CD14-positive monocyte (primary cell): ENCODE data around the gene ACSM6. TPM values are rescaled to one million over a fixed set of nuclear protein-coding genes. Genes with fewer than 3 reads are reported as not detected.
A peak's percentile ranks its signal among the peaks of the same experiment; 100 is the strongest.

Source experiments
- DNase-seq, 3 donors: peaks; one replicate each; pipeline ENCODE4 v3.0.0-alpha.2; 2011 to 2022
- H2AFZ ChIP-seq: 2 replicates; pipeline ENCODE4 v1.6.0; 2012; ENCODE audit warnings: mild to moderate bottlenecking, low read depth, low read length, inconsistent platforms; ENCODE audit not compliant: insufficient read depth, poor library complexity, severe bottlenecking
- H3K27ac ChIP-seq, 2 donors: 1 replicate in 1 of 2; 2 replicates in 1 of 2; pipeline ENCODE4 v1.5.1; 2012 to 2013; ENCODE audit warnings: low read length in 2 of 2, control low read depth in 1 of 2, inconsistent platforms in 1 of 2, low read depth in 1 of 2, mild to moderate bottlenecking in 1 of 2
- H3K27me3 ChIP-seq, 2 donors: one replicate each; pipeline versions ENCODE4 v1.6.0 to v1.6.1; 2011 to 2013; ENCODE audit warnings: low read length in 2 of 2; ENCODE audit not compliant: control insufficient read depth in 2 of 2, insufficient read depth in 2 of 2
- H3K36me3 ChIP-seq, 2 donors: replicated peaks in 1 of 2; 1 replicate in 1 of 2; 2 replicates in 1 of 2; pipeline versions ENCODE4 v1.5.1 to v1.6.1; 2012 to 2013; ENCODE audit warnings: low read length in 2 of 2, control low read depth in 1 of 2, inconsistent platforms in 1 of 2, mild to moderate bottlenecking in 1 of 2; ENCODE audit not compliant: insufficient read depth in 2 of 2, control insufficient read depth in 1 of 2
- H3K4me1 ChIP-seq, 2 donors: 1 replicate in 1 of 2; 2 replicates in 1 of 2; pipeline versions ENCODE4 v1.5.1 to v1.6.1; 2012 to 2013; ENCODE audit warnings: low read length in 2 of 2, control low read depth in 1 of 2, inconsistent platforms in 1 of 2, mild to moderate bottlenecking in 1 of 2, moderate library complexity in 1 of 2; ENCODE audit not compliant: insufficient read depth in 2 of 2, control insufficient read depth in 1 of 2
- H3K4me2 ChIP-seq: replicated peaks from 2 replicates; pipeline ENCODE3; 2012; ENCODE audit warnings: low read length, moderate library complexity, mild to moderate bottlenecking; ENCODE audit not compliant: poor library complexity, severe bottlenecking; ENCODE audit errors: extremely low read depth
- H3K4me3 ChIP-seq, 3 experiments: fragments of 200-600 bp in 1 of 3; sonication (generic) in 1 of 3; replicated peaks in 1 of 3; 1 replicate in 2 of 3; 2 replicates in 1 of 3; pipeline ENCODE4 v1.5.1; 2011 to 2013; ENCODE audit warnings: low read length in 3 of 3, mild to moderate bottlenecking in 3 of 3, control low read depth in 2 of 3, low read depth in 2 of 3, inconsistent platforms in 1 of 3, moderate library complexity in 1 of 3
- H3K79me2 ChIP-seq: 2 replicates; pipeline ENCODE4 v1.6.0; 2012; ENCODE audit warnings: mild to moderate bottlenecking, control low read depth, inconsistent platforms, low read length, moderate library complexity; ENCODE audit not compliant: insufficient read depth
- H3K9ac ChIP-seq: 2 replicates; pipeline ENCODE4 v1.6.0; 2017; ENCODE audit warnings: low read length, mild to moderate bottlenecking; ENCODE audit not compliant: insufficient read depth, poor library complexity, severe bottlenecking
- H3K9me3 ChIP-seq, 2 donors: replicated peaks in 1 of 2; 1 replicate in 1 of 2; 2 replicates in 1 of 2; pipeline versions ENCODE4 v1.5.1 to v1.6.1; 2012 to 2013; ENCODE audit warnings: low read length in 2 of 2, control low read depth in 1 of 2; ENCODE audit not compliant: control insufficient read depth in 1 of 2, insufficient read depth in 1 of 2
- H4K20me1 ChIP-seq: 2 replicates; pipeline ENCODE4 v1.6.0; 2012; ENCODE audit warnings: mild to moderate bottlenecking, low read length, control low read depth, moderate library complexity; ENCODE audit not compliant: insufficient read depth
- H3K27ac Mint-ChIP-seq, 7 donors: one replicate each; pipeline ENCODE4 v1.8.0; 2020; ENCODE audit warnings: mild to moderate bottlenecking in 7 of 7, mixed read lengths in 7 of 7, moderate library complexity in 6 of 7, inconsistent platforms in 2 of 7
- H3K27me3 Mint-ChIP-seq, 3 donors: one replicate each; pipeline ENCODE4 v1.8.0; 2021 to 2022; ENCODE audit warnings: low read depth in 3 of 3, mild to moderate bottlenecking in 3 of 3, mixed read lengths in 3 of 3, moderate library complexity in 3 of 3, inconsistent platforms in 1 of 3
- H3K36me3 Mint-ChIP-seq, 2 donors: one replicate each; pipeline ENCODE4 v1.8.0; 2020; ENCODE audit warnings: mixed read lengths in 2 of 2, inconsistent platforms in 1 of 2, mild to moderate bottlenecking in 1 of 2
- H3K4me1 Mint-ChIP-seq: one replicate; pipeline ENCODE4 v1.8.0; 2020; ENCODE audit warnings: mild to moderate bottlenecking, mixed read lengths
- H3K4me3 Mint-ChIP-seq, 2 donors: one replicate each; pipeline ENCODE4 v1.8.0; 2020; ENCODE audit warnings: mild to moderate bottlenecking in 2 of 2, mixed read lengths in 2 of 2, moderate library complexity in 1 of 2
- H3K9me3 Mint-ChIP-seq, 7 donors: one replicate each; pipeline ENCODE4 v1.8.0; 2020 to 2022; ENCODE audit warnings: mixed read lengths in 7 of 7, mild to moderate bottlenecking in 6 of 7, moderate library complexity in 6 of 7, inconsistent platforms in 2 of 7
- WGBS: methylation state at CpG from one replicate; pipeline ENCODE4 v1.1.5; 2013; ENCODE audit warnings: missing lambda C conversion rate; ENCODE audit not compliant: insufficient coverage; 5-methylcytosine and 5-hydroxymethylcytosine counted together
- intact Hi-C, 2 donors: fragments of 100-400 bp; cut with micrococcal nuclease; formaldehyde crosslinking; loops; one replicate each; pipeline versions ENCODE4 v1.15.0 to v1.15.1; 2023
- polyA plus RNA-seq, 3 donors: library from polyadenylated mRNA; depleted of rRNA in 1 of 3; unstranded in 2 of 3; stranded (reverse) in 1 of 3; fragments of 300-500 nt in 2 of 3; fragments of >200 nt in 1 of 3; fragmentation: Illumina TruSeq in 2 of 3; gene quantifications; 1 replicate in 2 of 3; 2 replicates in 1 of 3; pipeline ENCODE4 v1.2.3, GENCODE V29; 2012 to 2021
- TF ChIP-seq, protein P1 (sequence below): fragments of 200-600 bp; IDR thresholded peaks from one replicate; pipeline ENCODE4 v1.8.0; 2022; ENCODE audit warnings: antibody characterized with exemption, mild to moderate bottlenecking

Gene ACSM6
- polyA plus RNA-seq, 3 donors = not detected

GRCh38 chr10:95246582-95247051, 52.6 kb downstream of the ACSM6 start:
- H3K9me3 Mint-ChIP-seq = no peaks in the 10 kb centered on the region
- Histone ChIP-seq H3K4me1 (no peaks in the 10 kb centered on the region), H3K79me2 (no peaks in the 10 kb centered on the region), H3K9me3 (no peaks in the 10 kb centered on the region), H3K27me3 (no peaks in the 10 kb centered on the region), H3K4me3 (no peak overlapping the region), H3K27ac (no peak overlapping the region), H3K36me3 (no peaks in the 10 kb centered on the region), H2AFZ (no peak overlapping the region), H3K9ac (no peak overlapping the region), H3K4me2 (no peak overlapping the region), H4K20me1 (no peaks in the 10 kb centered on the region)
- peaks cover 4% of the 10 kb centered on the region for H3K4me1 Mint-ChIP-seq
- peaks cover 0 to 7% (median 0%) of the 10 kb centered on the region in 3 donors for H3K27me3 Mint-ChIP-seq
- no peaks in the 10 kb centered on the region for H3K36me3 Mint-ChIP-seq
- DNase-seq = peak; percentile 37 to 55 (median 38)
- TF ChIP-seq, protein P1, sequence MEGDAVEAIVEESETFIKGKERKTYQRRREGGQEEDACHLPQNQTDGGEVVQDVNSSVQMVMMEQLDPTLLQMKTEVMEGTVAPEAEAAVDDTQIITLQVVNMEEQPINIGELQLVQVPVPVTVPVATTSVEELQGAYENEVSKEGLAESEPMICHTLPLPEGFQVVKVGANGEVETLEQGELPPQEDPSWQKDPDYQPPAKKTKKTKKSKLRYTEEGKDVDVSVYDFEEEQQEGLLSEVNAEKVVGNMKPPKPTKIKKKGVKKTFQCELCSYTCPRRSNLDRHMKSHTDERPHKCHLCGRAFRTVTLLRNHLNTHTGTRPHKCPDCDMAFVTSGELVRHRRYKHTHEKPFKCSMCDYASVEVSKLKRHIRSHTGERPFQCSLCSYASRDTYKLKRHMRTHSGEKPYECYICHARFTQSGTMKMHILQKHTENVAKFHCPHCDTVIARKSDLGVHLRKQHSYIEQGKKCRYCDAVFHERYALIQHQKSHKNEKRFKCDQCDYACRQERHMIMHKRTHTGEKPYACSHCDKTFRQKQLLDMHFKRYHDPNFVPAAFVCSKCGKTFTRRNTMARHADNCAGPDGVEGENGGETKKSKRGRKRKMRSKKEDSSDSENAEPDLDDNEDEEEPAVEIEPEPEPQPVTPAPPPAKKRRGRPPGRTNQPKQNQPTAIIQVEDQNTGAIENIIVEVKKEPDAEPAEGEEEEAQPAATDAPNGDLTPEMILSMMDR = peak; percentile 88
- H3K4me3 Mint-ChIP-seq = no peak overlapping the region
- intact Hi-C loops = loop anchor here (1.0 to 5.0 kb wide), 2 partner anchors 116 to 117 kb away; no protein-coding TSS in a partner anchor
- 11% methylated on average over 1 of the region's 1 CpG for WGBS
- H3K27ac Mint-ChIP-seq = no peak overlapping the region

DNA sequence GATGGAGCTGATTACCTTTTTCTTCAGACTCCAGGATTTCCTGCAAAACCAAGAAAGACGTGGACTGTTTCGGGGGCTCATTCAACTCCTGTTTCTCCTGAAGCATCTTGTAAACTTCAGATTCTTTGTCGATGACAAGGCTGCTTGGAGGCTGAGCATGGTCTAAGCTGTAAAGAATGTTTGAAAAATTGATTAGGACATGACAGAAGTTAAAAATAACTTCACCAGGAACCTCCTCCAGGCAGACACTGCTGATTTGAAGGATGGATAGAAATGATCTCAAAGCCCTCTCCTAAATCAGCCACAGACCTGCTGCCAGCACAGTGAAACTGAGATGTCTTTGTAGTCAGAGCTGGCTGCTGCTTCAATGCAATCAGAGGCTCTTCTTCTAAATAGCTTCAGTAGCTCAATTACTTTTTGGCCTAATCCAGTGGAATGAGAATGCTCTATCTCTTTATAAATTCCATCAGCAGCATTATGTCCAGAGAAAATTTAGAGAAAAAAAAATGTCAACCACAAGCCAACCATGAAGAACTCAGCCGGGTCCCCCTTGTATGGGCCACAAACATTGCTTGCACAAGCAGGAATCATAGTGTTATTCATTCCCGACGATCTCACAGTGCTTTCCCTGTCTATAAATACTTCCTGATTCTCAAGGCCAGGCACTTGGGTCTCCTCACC, 53.3 kb downstream of the ACSM6 start:
- Mint-ChIP-seq H3K36me3 (no peaks in the 10 kb centered on the region), H3K27ac (no peak overlapping the region), H3K27me3 (peaks cover 0 to 5% (median 0%) of the 10 kb centered on the region in 3 donors), H3K9me3 (no peaks in the 10 kb centered on the region), H3K4me1 (peaks cover 4% of the 10 kb centered on the region), H3K4me3 (no peak overlapping the region)
- Histone ChIP-seq H3K27ac (no peak overlapping the region), H3K4me1 (no peaks in the 10 kb centered on the region), H3K9me3 (no peaks in the 10 kb centered on the region), H3K36me3 (no peaks in the 10 kb centered on the region), H4K20me1 (no peaks in the 10 kb centered on the region), H3K27me3 (no peaks in the 10 kb centered on the region), H2AFZ (no peak overlapping the region), H3K9ac (no peak overlapping the region), H3K79me2 (no peaks in the 10 kb centered on the region), H3K4me3 (no peak overlapping the region), H3K4me2 (no peak overlapping the region)
- DNase-seq = no peak
- WGBS = 88% methylated on average over 3 of the region's 6 CpGs
- TF ChIP-seq, protein P1 = no peak
- intact Hi-C loops = loop anchor here in 1 of 2 donors (5.0 kb wide), 1 partner anchor 115 kb away; no protein-coding TSS in a partner anchor
